K562 (cell line): Measurements from ENCODE around the gene UIMC1. TPM values are rescaled to one million over a fixed set of nuclear protein-coding genes. Genes with fewer than 3 reads are reported as not detected.
A peak's percentile ranks its signal among the peaks of the same experiment; 100 is the strongest.

ENCODE experiments used
- C11orf30 ChIP-seq: fragments of 450-650 bp; IDR thresholded peaks from 2 replicates; pipeline ENCODE4 v1.6.1; 2016; ENCODE audit warnings: low read depth, mild to moderate bottlenecking
- ILF3 ChIP-seq: fragments of 450-650 bp; IDR thresholded peaks from 2 replicates; pipeline ENCODE4 v1.6.1; 2018; ENCODE audit warnings: antibody characterized with exemption, mild to moderate bottlenecking, moderate library complexity, borderline replicate concordance
- REST ChIP-seq, 2 experiments: fragments of 450-650 bp; formaldehyde crosslinking in 1 of 2; IDR thresholded peaks; 2 replicates each; pipeline versions ENCODE4 v1.4.0 to v1.6.1; 2014 to 2020; ENCODE audit warnings: mild to moderate bottlenecking in 2 of 2, borderline replicate concordance in 1 of 2, low read depth in 1 of 2
- RFX7 ChIP-seq: fragments of 250-450 bp; sonication (Bioruptor Pico); IDR thresholded peaks from 2 replicates; pipeline ENCODE4 v1.5.1; 2021; ENCODE audit warnings: mild to moderate bottlenecking
- SMARCA4 ChIP-seq: fragments of 450-650 bp; IDR thresholded peaks from 2 replicates; pipeline ENCODE4 v1.6.1; 2016
- ZNF224 ChIP-seq: sonication (generic); formaldehyde crosslinking; IDR thresholded peaks from 2 replicates; pipeline ENCODE4 v1.8.0; 2022; ENCODE audit warnings: mild to moderate bottlenecking, missing genetic modification reagents
- ZNF274 ChIP-seq: IDR thresholded peaks from 2 replicates; pipeline ENCODE4 v1.6.1; 2011; ENCODE audit warnings: low read depth, mild to moderate bottlenecking, low read length, moderate library complexity, borderline replicate concordance
- polyA plus RNA-seq, 8 experiments: library from polyadenylated mRNA; depleted of rRNA in 4 of 8; stranded (reverse) in 5 of 8; unstranded in 3 of 8; fragments of >200 nt; fragmentation: Nextera tagmentation in 2 of 8; fragmentation: Illumina TruSeq in 1 of 8; extraction: Ambion mirVana in 2 of 8; extraction: Trizol in 1 of 8; gene quantifications; 2 replicates each; pipeline versions ENCODE4 v1.2.1 to v1.2.3, GENCODE V29; 2011 to 2014; ENCODE audit warnings: inconsistent platforms in 1 of 8, missing spikeins in 1 of 8
- total RNA-seq, 7 experiments: library from RNA; depleted of rRNA in 6 of 7; stranded (reverse); fragments of >200 nt in 6 of 7; fragmentation: Illumina TruSeq in 2 of 7; extraction: Trizol in 2 of 7; gene quantifications; 2 replicates each; pipeline versions ENCODE4 v1.2.1 to v1.2.3, GENCODE V29; 2011 to 2021; ENCODE audit warnings: low replicate concordance in 1 of 7
- TF ChIP-seq, protein P1 (sequence below): sonication (generic); formaldehyde crosslinking; IDR thresholded peaks from 2 replicates; pipeline ENCODE4 v1.8.0; 2023; ENCODE audit warnings: missing genetic modification reagents, mild to moderate bottlenecking, borderline replicate concordance
- TF ChIP-seq, protein P2 (sequence below): fragments of 450-650 bp; IDR thresholded peaks from 2 replicates; pipeline ENCODE4 v1.6.1; 2018; ENCODE audit not compliant: partially characterized antibody

The UIMC1 gene
- total and polyA plus RNA-seq, 9 of the 15 experiments (the other 6 are each of a cell fraction or from before 2014, with no cell fraction given): 14.9 to 51.7 (median 36.8) TPM

DNA sequence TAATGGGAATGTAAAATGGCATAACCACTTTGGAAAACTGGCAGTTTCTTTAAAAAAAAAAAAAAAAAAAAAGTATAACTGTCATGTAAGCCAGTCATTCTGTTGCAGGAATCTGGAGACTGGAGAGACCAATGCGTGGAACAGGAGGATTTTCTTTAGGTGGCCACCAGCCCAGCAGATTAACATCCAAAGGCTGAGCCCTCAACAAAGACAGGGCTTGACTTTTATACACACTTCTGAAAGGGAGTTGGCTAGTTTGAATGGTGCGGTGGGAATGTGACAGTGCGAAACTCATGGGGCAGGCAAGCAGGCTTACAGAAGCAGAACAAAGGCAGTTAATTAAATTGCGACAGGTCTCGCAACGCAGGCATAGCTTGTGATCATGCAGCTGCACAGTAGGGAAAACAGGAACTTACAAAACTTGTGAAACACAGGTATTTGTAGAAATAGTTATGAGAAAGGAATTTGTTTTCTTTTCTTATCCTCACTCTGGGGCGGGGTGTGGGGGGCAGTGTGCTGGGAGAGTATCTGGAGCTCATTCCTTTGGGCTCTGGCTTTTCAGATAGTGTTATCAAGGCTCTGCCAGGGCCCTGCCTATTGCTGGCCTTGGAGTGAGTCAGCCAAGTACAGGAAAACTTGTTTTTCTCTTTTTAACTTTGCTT lies 12.0 kb downstream of the UIMC1 start (continued):
- TF ChIP-seq, protein P1, sequence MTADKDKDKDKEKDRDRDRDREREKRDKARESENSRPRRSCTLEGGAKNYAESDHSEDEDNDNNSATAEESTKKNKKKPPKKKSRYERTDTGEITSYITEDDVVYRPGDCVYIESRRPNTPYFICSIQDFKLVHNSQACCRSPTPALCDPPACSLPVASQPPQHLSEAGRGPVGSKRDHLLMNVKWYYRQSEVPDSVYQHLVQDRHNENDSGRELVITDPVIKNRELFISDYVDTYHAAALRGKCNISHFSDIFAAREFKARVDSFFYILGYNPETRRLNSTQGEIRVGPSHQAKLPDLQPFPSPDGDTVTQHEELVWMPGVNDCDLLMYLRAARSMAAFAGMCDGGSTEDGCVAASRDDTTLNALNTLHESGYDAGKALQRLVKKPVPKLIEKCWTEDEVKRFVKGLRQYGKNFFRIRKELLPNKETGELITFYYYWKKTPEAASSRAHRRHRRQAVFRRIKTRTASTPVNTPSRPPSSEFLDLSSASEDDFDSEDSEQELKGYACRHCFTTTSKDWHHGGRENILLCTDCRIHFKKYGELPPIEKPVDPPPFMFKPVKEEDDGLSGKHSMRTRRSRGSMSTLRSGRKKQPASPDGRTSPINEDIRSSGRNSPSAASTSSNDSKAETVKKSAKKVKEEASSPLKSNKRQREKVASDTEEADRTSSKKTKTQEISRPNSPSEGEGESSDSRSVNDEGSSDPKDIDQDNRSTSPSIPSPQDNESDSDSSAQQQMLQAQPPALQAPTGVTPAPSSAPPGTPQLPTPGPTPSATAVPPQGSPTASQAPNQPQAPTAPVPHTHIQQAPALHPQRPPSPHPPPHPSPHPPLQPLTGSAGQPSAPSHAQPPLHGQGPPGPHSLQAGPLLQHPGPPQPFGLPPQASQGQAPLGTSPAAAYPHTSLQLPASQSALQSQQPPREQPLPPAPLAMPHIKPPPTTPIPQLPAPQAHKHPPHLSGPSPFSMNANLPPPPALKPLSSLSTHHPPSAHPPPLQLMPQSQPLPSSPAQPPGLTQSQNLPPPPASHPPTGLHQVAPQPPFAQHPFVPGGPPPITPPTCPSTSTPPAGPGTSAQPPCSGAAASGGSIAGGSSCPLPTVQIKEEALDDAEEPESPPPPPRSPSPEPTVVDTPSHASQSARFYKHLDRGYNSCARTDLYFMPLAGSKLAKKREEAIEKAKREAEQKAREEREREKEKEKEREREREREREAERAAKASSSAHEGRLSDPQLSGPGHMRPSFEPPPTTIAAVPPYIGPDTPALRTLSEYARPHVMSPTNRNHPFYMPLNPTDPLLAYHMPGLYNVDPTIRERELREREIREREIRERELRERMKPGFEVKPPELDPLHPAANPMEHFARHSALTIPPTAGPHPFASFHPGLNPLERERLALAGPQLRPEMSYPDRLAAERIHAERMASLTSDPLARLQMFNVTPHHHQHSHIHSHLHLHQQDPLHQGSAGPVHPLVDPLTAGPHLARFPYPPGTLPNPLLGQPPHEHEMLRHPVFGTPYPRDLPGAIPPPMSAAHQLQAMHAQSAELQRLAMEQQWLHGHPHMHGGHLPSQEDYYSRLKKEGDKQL (CRISPR knock-in tag): no peak
- peak; percentile 55; the same call in 1 of the 2 replicates for TF ChIP-seq C11orf30
- TF ChIP-seq RFX7 (CRISPR knock-in tag): no peak
- no peak for TF ChIP-seq ILF3
- TF ChIP-seq ZNF224 (CRISPR knock-in tag): no peak
- TF ChIP-seq SMARCA4: peak; percentile 100
- TF ChIP-seq REST (IDR thresholded peaks at IDR 0.05; ENCODE audit: borderline replicate concordance): peak; percentile 35; the same call in 1 of the 2 replicates
- TF ChIP-seq REST (CRISPR knock-in tag; IDR thresholded peaks at IDR 0.05; ENCODE audit: low read depth): 0 out of 2 replicates have a peak, but pooled peaks have one; percentile 64
- peak; percentile 30; the same call in 1 of the 2 replicates for TF ChIP-seq ZNF274
- TF ChIP-seq, protein P2, sequence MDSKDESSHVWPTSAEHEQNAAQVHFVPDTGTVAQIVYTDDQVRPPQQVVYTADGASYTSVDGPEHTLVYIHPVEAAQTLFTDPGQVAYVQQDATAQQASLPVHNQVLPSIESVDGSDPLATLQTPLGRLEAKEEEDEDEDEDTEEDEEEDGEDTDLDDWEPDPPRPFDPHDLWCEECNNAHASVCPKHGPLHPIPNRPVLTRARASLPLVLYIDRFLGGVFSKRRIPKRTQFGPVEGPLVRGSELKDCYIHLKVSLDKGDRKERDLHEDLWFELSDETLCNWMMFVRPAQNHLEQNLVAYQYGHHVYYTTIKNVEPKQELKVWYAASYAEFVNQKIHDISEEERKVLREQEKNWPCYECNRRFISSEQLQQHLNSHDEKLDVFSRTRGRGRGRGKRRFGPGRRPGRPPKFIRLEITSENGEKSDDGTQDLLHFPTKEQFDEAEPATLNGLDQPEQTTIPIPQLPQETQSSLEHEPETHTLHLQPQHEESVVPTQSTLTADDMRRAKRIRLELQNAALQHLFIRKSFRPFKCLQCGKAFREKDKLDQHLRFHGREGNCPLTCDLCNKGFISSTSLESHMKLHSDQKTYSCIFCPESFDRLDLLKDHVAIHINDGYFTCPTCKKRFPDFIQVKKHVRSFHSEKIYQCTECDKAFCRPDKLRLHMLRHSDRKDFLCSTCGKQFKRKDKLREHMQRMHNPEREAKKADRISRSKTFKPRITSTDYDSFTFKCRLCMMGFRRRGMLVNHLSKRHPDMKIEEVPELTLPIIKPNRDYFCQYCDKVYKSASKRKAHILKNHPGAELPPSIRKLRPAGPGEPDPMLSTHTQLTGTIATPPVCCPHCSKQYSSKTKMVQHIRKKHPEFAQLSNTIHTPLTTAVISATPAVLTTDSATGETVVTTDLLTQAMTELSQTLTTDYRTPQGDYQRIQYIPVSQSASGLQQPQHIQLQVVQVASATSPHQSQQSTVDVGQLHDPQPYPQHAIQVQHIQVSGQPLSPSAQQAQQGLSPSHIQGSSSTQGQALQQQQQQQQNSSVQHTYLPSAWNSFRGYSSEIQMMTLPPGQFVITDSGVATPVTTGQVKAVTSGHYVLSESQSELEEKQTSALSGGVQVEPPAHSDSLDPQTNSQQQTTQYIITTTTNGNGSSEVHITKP: peak; percentile 44
